Endometrial microvascular endothelial cells (primary cell): ENCODE measurements around the gene MAP2K3. TPM values are rescaled to one million over a fixed set of nuclear protein-coding genes. Genes with fewer than 3 reads are reported as not detected.
"Not testable (repeated sequence)": the region's sequence is repeated elsewhere in the genome, so short reads cannot be mapped to it uniquely, and the experiment has no call there.

Source experiments
- in situ Hi-C: cut with HindIII; loops from 2 replicates; pipeline ENCODE4 v1.10.0; 2017; ENCODE audit warnings: low sequenced_read_pairs, low pct_unique_long_range_greater_than_20kb; ENCODE audit errors: inconsistent ontology term
- total RNA-seq: library from RNA; depleted of rRNA; stranded (reverse); fragments of >200 nt; gene quantifications from one replicate; pipeline ENCODE4 v1.2.3, GENCODE V29; 2015; ENCODE audit errors: inconsistent ontology term

MAP2K3 gene
- total RNA-seq, 1 donor from 2014 or later = 32.3 TPM

- in situ Hi-C loops = no loop called here
Observed at GRCh38 chr17:21303441-21304065, 19.0 kb downstream of the MAP2K3 start.

- in situ Hi-C loops = no loop called here
Observed at GRCh38 chr17:21304091-21304490, 19.6 kb downstream of the MAP2K3 start.

GRCh38 chr17:21304551-21305151, 20.1 kb downstream of the MAP2K3 start:
- in situ Hi-C loops = not testable (repeated sequence)

GRCh38 chr17:21305431-21306180, 21.1 kb downstream of the MAP2K3 start:
- in situ Hi-C loops = not testable (repeated sequence)

GRCh38 chr17:21306611-21307272, 22.2 kb downstream of the MAP2K3 start:
- in situ Hi-C loops = not testable (repeated sequence)

- in situ Hi-C loops = not testable (repeated sequence)
Observed at GRCh38 chr17:21307273-21307625, 22.7 kb downstream of the MAP2K3 start.

- in situ Hi-C loops = not testable (repeated sequence)
Observed at GRCh38 chr17:21308931-21309381, 24.4 kb downstream of the MAP2K3 start.

GRCh38 chr17:21310061-21310765, 25.7 kb downstream of the MAP2K3 start:
- in situ Hi-C loops = not testable (repeated sequence)

GRCh38 chr17:21310766-21311602, 26.5 kb downstream of the MAP2K3 start:
- in situ Hi-C loops = not testable (repeated sequence)

GRCh38 chr17:21313320-21313719, 28.8 kb downstream of the MAP2K3 start:
- in situ Hi-C loops = no loop called here

GRCh38 chr17:21313761-21314160, 29.2 kb downstream of the MAP2K3 start:
- in situ Hi-C loops = not testable (repeated sequence)

- in situ Hi-C loops = not testable (repeated sequence)
Observed at GRCh38 chr17:21314261-21314664, 29.8 kb downstream of the MAP2K3 start.

- in situ Hi-C loops = not testable (repeated sequence)
Observed at GRCh38 chr17:21314701-21315111, 30.2 kb downstream of the MAP2K3 start.

- in situ Hi-C loops = not testable (repeated sequence)
Observed at GRCh38 chr17:21315246-21316000, 30.9 kb downstream of the MAP2K3 start.

GRCh38 chr17:21316212-21316886, 31.8 kb downstream of the MAP2K3 start:
- in situ Hi-C loops = not testable (repeated sequence)

GRCh38 chr17:21316887-21317500, 32.5 kb downstream of the MAP2K3 start:
- in situ Hi-C loops = not testable (repeated sequence)
